Stimulated activated CD4-positive, alpha-beta T cell treated with anti-CD3 and anti-CD28 coated beads, Interleukin-15, amount 100 ng/mL, for 24 hours (primary cell): Measurements from ENCODE around the gene TIE1.

Experiments used
- DNase-seq: peaks from one replicate; pipeline ENCODE4 v3.0.0-alpha.2; 2020

Gene TIE1

DNA sequence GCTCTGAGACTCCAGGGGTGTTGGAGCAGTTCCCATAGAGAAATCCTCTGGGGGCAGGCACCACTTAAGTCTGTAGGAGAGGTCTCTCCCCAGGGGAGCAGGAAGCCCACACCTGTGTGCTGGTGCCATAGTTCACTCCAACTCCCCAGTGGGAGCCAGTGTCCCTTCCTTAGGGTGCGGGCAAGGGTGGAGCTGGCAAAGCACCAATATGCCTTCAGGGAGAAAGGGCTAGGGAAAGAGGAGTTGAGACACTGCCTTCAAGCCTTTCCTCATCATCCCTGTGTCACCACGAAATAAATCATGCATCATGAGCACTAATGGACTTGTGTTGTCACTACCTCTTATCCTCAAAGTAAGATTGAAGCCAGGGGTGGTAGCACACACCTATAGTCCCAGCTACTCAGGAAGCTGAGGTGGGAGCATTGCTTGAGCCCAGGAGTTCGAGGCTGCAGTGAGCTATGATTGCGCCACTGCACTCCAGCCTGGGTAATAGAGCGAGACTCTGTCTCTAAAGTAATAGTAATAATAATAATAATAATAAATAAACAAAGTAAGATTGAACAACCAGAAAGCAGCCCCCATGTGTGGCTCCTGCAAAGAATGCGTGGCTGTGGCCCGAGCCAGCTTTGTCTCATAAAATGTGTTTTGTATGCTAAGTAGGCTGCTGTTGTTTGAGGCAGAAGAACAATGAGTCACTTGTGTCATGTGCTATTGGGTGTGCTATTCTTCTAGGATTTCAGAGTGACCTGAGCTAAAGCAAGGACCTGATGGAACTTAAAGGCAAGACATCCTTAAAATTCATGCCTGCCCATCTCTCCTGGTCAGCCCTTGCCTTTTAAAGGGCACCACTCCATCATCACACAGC, 6.7 kb upstream of the TIE1 start:
- no peak for DNase-seq

DNA sequence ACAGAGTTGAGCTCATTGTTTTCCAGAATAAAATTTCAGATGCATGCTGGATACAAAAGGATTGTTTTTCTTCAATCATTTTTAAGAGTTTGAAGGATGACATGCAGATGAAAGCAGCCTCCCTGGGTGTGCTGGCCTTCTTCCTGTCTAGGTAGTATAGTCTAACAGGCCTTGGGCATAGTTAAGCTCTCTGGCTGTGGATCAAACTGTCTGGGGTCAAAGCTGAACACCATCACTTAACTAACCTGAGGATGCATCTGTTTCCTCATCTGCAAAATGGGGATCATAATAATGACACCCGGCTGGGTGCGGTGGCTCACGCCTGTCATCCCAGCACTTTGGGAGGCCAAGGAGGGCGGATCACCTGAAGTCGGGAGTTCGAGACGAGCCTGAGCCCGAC, 6.0 kb upstream of the TIE1 start:
- DNase-seq = no peak

DNA sequence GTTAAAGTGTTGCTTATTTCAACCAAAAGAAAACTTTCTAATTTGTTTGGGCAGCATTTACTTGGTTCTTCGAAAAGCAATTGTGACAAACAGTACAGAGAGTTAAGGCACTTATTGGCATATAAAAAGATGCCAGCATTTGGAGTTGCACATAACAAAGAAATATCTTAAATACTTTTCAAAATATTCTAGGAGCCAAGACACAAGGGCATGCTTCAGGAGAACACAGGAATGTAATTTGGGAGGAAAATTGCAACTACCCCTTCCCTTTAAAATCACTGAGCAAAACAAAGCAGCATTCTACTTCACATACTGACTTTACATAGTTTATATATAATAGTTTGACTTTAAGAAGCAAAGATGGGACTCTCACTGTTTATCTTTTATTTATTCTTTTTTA, 4.6 kb upstream of the TIE1 start:
- no peak for DNase-seq

DNA sequence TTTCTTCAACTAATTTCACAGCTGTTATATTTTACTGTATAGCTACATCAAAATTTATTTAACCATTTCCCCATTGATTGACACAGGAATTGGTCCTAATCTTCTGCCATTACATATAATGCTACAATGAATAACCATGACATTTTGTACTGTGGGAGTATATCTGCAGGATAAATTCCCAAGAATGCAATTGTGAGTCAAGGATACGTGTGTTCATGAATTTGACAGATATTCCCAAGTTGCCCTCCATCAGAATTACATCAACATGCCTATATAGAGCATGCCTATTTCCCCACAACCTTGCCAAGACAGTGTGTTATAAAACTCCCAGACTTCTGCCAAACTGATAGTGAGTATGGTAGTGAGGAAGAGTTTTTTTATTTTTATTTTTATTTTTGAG, 2.7 kb upstream of the TIE1 start:
- DNase-seq = no peak

DNA sequence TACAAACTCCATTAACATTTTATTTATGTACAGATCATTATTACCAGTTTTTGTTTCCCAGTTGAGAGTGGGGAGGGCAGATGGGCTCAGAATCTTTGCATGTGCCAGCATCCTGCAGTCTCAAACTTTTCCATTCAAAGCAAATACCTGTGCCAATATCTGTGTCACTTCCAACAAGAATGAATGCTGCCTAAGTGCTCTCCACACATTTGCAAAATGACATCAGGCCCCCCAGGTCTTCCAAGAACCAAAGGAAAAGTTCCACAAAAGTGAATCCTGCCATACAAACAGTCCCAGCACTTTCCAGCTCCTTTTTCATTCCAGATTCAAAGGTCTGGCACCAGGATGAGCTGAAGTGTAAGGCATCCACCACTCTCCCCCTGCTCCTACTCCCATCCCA, 1.7 kb upstream of the TIE1 start:
- no peak for DNase-seq

DNA sequence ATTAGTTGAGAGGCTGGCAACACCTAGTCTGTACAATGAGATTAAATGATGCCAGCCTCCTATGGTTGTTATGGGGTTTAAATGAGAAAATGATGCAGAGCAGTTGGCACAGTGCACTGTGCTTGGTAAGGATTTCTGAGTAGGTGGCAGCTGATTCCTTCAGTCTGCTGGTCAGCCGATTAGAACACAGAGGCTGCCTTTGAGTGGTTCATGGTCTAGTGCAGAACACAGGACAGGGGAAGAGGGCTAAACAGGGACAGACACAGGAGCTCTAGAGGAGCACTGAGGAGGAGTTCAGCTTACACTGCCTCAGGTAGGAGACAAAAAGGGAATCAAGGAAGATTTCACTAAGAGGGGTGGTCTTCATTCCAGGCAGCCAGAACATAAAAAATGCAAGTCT, 1.4 kb downstream of the TIE1 start:
- no peak for DNase-seq

DNA sequence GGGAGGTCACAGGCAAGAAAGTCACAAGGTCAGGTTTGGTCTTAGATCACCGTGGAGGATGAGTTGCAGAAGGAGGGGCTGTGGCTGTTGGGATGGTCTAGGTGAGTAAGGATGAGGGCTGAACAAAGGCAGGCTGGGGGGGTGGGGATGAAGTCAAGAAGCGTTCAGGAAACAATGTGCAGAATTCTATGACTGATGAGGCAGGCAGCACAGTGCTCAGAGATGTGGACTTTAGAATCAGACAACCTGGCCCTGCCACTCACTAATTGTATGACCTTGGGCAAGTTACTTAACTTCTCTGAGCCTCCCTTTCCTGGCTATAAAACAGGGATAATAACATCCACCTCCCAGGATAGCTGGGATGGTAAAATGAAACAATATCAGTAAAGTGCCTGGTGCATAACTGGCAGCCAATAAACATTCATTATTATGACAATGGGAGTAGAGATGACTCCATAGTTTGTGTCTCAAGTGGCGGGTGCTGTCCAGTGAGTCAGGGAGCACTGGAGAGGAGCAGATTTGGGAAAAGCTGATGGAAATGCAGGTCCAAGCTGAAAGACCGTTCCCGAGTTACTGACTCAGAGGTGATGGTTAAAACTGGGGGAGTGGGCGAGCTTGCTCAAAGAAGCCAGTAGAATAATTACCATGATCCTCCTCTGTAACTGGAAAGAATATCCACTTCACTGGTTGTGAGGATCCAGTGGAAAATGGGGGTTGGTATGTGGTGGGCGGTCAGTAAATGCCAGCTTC, 2.1 kb downstream of the TIE1 start:
- DNase-seq = no peak

DNA sequence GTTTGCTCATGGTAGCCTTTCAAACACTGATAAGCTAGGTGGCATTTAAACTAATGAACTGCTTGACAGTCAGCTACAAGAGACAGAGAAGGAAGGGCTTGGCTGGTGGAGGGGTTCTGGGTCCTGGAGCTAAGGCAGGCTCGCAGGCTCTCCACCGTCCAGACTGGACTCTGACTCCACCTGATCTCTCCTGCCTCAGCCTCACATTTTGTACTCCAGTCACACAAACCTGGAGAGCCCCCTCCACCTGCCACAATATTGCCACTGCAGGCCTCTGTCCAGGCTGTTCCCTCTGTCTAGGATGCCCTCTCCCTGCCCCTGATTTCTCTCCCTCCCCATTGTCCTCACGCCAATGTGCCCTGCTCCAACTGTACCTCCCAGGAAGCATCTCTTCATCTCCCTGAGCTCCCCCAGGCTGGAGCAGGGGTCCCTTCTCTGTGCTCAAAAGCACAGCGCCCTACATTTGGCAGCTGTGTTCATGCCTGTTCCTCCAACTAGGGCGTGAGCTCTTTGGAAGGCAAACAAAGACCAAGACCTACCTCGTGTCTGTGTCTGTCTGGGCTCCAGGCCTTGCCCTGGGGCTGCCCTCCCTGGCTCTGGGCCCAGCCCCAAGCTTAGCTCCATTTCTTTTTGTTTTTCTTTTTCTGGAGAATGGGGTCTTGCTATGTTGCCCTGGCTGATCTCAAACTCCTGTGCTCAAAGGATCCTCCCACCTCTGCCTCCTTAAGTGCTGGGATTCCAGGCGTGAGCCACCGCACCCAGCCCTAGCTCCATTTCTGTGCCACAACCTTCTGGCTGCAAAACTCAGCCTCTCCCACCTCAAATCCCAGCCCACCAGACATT, 2.9 kb downstream of the TIE1 start:
- DNase-seq = no peak

DNA sequence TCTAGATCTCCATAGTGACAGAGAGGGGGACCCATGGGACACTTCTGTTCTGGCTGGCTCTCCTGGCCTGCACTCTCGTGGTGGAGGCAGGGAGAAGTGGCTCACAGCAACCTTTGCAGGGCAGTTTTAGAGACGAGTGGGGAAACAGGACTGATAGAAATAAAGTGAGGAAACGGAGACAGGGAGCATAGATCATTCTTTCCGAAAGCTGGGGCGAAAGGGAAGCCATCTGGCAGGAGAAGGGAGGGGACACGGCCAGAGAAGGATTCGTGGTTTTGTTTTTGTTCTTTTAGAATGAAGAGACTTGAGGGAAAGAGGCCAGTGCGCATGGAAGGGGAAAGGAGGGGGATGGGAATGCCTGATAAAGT, 3.5 kb downstream of the TIE1 start:
- DNase-seq = no peak

DNA sequence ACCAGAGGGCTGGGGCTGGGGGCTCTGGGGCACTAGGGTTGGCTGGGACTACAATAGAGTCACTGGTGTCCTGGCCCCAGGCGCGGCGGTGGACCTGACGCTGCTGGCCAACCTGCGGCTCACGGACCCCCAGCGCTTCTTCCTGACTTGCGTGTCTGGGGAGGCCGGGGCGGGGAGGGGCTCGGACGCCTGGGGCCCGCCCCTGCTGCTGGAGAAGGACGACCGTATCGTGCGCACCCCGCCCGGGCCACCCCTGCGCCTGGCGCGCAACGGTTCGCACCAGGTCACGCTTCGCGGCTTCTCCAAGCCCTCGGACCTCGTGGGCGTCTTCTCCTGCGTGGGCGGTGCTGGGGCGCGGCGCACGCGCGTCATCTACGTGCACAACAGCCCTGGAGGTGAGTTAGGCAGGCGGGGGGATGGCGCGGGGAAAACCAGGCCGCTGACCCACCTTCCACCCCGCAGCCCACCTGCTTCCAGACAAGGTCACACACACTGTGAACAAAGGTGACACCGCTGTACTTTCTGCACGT, 4.1 kb downstream of the TIE1 start:
- no peak for DNase-seq

DNA sequence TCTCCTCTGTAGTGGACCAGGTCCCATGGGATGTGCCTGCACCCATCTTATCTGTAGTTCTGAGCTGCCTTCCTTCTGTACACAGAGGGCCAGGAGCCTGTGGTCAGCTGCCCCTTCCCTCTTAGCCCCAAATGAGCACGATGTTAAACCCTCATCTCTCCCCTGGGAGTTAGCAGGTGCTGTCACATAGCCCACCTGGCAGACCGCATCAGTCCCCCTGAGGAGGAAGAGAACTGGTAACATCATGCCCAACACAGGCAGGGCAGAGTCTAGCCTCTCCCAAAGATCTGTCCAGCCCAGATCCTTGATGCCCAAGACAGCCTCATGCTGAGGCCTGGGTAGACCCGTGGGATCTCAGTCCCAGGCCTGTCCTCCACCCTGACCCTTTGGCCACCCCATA, 4.7 kb downstream of the TIE1 start:
- no peak for DNase-seq

DNA sequence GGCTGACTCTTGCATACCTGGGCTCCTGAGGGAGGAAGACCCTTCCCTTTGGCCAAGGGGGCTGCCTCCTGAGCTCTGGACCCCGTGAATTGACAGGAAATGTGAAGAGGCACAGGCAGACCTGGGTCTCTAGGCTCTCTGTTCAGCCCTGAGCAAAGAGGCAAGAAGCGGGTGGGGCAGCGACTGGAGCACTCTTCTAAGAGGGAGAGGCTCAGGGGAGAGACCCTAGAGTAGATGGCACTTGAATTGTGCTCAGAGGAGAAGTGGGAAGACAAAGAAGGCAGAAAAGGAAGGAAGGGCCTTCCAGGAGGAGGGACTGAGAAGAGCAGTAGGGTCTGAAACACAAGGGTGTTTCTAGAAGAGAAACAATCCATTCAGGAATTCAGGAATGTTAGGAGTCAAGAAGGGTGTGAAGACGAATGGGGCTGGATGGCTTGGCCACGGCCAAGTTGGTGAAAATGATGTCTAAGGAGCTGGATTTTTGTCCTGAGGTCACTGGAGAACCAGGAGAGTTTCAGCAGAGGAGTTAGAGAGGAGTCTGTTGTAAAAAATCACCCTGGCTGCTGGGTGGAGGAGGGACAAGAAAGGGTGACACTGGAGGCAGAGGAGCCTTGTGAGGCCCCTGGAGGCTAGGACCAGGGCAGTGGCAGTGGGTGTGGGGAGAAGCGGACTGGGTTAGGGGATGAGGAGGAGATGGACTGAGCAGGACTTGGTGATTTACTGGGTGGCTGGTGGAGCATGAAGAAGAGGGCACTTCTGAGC, 5.3 kb downstream of the TIE1 start:
- DNase-seq = no peak

DNA sequence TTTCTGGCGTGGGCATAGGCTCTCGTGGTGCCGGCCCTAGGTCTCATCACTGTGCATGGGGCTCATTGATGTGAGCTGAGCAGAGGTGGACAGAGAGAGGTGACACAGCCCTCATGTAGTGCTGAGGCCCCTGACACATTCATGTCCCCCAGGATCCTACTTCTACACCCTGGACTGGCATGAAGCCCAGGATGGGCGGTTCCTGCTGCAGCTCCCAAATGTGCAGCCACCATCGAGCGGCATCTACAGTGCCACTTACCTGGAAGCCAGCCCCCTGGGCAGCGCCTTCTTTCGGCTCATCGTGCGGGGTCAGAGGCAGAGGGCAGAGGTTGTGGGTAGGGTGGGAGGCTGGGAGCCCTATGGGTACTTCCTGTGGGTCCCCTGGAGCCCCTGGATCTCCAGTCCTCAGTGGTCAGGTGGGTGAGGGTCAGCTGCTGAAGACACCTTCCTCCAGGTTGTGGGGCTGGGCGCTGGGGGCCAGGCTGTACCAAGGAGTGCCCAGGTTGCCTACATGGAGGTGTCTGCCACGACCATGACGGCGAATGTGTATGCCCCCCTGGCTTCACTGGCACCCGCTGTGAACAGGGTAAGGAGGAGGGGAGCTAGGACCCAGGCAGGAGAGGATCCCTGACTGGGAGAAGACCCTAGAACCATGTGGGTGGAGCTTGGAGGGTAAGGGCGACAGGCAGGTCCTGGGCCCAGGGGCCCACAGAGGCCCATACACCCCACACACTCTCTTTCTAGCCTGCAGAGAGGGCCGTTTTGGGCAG, 6.1 kb downstream of the TIE1 start:
- no peak for DNase-seq

DNA sequence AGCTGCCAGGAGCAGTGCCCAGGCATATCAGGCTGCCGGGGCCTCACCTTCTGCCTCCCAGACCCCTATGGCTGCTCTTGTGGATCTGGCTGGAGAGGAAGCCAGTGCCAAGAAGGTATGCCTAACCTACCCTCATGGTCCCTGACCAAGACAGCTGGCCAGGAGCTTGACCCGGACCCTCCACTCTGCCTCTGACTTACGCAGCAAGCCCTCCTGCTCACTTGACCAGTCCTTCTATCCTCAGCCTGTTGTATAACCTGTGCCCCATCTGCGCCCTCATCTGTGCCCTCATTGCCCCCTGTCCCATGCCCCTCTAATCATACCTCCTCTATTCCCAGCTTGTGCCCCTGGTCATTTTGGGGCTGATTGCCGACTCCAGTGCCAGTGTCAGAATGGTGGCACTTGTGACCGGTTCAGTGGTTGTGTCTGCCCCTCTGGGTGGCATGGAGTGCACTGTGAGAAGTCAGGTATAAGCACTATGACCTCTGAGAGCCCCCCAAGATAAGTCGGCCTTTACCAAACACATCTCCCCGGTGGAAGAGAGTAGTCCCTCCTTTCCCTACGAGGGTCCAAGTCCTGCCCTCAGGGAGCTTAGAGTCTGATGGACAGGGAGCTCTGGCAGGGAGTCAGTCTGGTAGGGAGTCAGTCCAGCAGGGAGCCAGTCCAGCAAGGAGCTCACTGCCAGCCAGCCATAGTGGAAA, 6.8 kb downstream of the TIE1 start:
- no peak for DNase-seq

DNA sequence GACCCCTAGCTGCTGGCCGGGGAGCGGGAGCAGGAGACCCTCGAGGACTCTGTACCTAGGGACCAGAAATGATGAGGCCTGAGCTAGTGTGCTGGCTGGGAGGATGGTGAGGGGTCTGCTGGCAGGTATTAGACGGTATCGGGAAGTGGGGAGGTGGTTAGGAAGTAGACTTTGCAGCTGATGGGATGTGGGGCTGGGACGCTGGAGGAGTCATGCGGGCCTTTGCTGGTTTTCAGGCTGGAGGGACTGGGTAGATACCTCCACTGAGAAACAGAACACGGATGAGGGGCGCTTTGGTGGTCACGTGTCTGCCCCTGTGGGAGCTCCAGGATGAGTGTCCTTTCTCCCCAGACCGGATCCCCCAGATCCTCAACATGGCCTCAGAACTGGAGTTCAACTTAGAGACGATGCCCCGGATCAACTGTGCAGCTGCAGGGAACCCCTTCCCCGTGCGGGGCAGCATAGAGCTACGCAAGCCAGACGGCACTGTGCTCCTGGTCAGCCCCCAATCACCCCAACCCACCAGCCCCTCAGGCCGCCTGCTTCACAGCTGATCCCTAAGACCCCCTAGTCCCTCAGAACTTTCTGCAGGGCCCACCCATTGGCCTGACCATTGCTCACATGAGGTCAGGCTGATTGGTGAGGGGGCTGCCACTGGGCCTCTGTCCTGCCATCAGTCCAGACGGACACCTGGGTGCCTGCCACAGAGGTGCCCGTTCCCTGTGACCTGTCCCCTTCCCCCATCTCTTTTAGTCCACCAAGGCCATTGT, 8.0 kb downstream of the TIE1 start:
- DNase-seq = no peak

DNA sequence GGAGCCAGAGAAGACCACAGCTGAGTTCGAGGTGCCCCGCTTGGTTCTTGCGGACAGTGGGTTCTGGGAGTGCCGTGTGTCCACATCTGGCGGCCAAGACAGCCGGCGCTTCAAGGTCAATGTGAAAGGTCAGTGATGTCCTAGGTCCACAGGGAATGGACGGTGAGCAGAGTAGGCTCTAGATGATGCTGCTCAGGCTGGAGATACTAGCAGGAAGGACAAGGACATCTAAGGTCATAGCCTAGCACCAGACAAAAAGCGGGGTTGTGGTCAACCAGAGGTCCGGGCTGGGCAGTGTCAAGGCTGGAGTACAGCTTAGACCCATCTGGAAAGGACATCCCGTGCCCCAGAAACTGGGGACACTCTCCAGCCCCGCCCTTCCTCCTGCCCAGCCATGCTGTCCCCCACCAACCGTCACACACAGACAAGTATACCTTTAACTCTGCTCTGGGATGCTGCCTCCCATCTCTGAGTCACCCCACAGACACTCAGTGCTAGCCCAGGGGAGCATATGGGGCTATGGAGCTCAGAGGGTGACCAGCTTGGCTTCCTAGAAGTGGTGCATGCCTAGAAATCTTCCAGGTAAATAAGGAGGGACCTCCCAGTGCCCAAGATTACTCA, 8.7 kb downstream of the TIE1 start:
- DNase-seq = no peak

DNA sequence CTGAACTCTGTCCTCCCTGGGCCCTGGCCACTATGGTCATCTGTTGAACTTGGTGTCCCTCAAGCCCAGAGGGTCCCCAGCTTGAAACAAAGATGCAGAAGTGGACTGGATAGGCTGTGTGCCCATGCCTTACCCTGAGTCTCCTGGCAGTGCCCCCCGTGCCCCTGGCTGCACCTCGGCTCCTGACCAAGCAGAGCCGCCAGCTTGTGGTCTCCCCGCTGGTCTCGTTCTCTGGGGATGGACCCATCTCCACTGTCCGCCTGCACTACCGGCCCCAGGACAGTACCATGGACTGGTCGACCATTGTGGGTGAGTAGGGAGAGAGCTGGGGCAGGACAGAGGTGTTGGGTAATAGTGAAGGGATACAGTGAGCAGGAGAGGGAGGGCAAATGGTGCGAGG, 10.7 kb downstream of the TIE1 start:
- no peak for DNase-seq

DNA sequence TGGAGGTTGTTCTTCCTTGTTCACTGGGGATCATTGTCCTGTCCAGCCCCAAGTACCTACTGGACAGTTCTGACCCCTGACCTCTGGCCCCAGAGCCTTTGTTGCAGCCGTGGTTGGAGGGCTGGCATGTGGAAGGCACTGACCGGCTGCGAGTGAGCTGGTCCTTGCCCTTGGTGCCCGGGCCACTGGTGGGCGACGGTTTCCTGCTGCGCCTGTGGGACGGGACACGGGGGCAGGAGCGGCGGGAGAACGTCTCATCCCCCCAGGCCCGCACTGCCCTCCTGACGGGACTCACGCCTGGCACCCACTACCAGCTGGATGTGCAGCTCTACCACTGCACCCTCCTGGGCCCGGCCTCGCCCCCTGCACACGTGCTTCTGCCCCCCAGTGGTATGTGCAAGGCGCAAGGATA, 11.4 kb downstream of the TIE1 start:
- DNase-seq = no peak

DNA sequence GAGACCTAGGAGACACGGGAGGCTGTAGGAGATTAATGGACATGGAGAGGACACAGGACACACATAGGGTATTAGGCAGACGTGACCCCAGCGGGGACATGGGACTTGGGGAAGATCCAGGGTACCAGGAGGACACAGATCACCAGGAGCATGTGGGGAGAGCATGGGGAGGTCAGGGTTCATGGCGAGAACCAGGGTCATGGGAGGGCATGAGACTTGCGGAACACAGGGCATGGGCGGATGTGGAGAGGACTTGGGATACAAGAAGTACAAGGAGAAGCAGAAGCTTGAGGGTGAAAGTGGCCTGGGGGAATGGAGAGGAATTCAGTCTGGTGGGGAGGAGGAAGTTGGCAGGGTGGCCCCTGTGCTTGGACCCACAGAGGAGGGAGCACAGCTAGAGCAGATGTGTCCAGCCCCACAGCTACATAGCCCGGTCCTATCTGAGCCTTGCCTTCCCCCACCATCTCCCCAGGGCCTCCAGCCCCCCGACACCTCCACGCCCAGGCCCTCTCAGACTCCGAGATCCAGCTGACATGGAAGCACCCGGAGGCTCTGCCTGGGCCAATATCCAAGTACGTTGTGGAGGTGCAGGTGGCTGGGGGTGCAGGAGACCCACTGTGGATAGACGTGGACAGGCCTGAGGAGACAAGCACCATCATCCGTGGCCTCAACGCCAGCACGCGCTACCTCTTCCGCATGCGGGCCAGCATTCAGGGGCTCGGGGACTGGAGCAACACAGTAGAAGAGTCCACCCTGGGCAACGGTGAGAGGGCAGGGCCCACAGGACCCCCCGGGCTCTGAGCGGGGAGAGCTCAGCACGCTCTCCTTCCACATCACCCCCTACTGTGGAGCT, 12.1 kb downstream of the TIE1 start:
- DNase-seq = no peak
